HepG2 (cell line): ENCODE measurements around the gene ZNF514. TPM values are rescaled to one million over a fixed set of nuclear protein-coding genes. Genes with fewer than 3 reads are reported as not detected.

ENCODE experiments used
- CCDC6 ChIP-seq: sonication (generic); formaldehyde crosslinking; IDR thresholded peaks from 2 replicates; pipeline ENCODE4 v1.8.1; 2022; ENCODE audit warnings: mild to moderate bottlenecking, missing genetic modification reagents, moderate library complexity
- CENPT ChIP-seq: sonication (generic); formaldehyde crosslinking; IDR thresholded peaks from 2 replicates; pipeline ENCODE4 v1.8.0; 2022; ENCODE audit warnings: low read depth, mild to moderate bottlenecking, moderate library complexity, missing genetic modification reagents
- KIAA2018 ChIP-seq: sonication (generic); formaldehyde crosslinking; IDR thresholded peaks from 2 replicates; pipeline ENCODE4 v1.5.0; 2020; ENCODE audit warnings: mild to moderate bottlenecking, missing genetic modification reagents, borderline replicate concordance
- MTF1 ChIP-seq: sonication (generic); formaldehyde crosslinking; IDR thresholded peaks from 2 replicates; pipeline ENCODE4 v1.5.0; 2020; ENCODE audit warnings: missing genetic modification reagents
- MXD4 ChIP-seq: IDR thresholded peaks from 2 replicates; pipeline ENCODE4 v1.6.1; 2016; ENCODE audit warnings: mild to moderate bottlenecking, missing biosample characterization, missing genetic modification reagents
- POLR2G ChIP-seq: fragments of 200-400 bp; formaldehyde crosslinking; IDR thresholded peaks from 2 replicates; pipeline ENCODE4 v1.6.1; 2018; ENCODE audit warnings: mild to moderate bottlenecking, low read depth, low read length, moderate library complexity
- RFX3 ChIP-seq: IDR thresholded peaks from 2 replicates; pipeline ENCODE4 v1.6.1; 2016; ENCODE audit warnings: missing biosample characterization, missing genetic modification reagents
- RNF2 ChIP-seq: fragments of 450-650 bp; conservative IDR thresholded peaks from 2 replicates; pipeline ENCODE4 v1.6.1; 2016; ENCODE audit warnings: low read depth
- TBP ChIP-seq: sonication (generic); formaldehyde crosslinking; IDR thresholded peaks from 2 replicates; pipeline ENCODE4 v1.5.0; 2020; ENCODE audit warnings: missing genetic modification reagents
- ZFP36 ChIP-seq: fragments of 150-350 bp; IDR thresholded peaks from 2 replicates; pipeline ENCODE4 v1.6.1; 2018; ENCODE audit warnings: borderline replicate concordance, low read length, low read depth; ENCODE audit not compliant: partially characterized antibody
- ZNF12 ChIP-seq: sonication (generic); formaldehyde crosslinking; IDR thresholded peaks from 2 replicates; pipeline ENCODE4 v1.5.0; 2020; ENCODE audit warnings: missing genetic modification reagents
- ZNF253 ChIP-seq: sonication (generic); formaldehyde crosslinking; IDR thresholded peaks from 2 replicates; pipeline ENCODE4 v1.8.0; 2022; ENCODE audit warnings: mild to moderate bottlenecking, missing genetic modification reagents, borderline replicate concordance
- ZNF549 ChIP-seq: sonication (generic); formaldehyde crosslinking; IDR thresholded peaks from 2 replicates; pipeline ENCODE4 v1.5.0; 2020; ENCODE audit warnings: missing genetic modification reagents
- polyA plus RNA-seq, 8 experiments: library from polyadenylated mRNA; depleted of rRNA in 3 of 8; stranded (reverse) in 7 of 8; unstranded in 1 of 8; fragments of >200 nt; fragmentation: Illumina TruSeq in 4 of 8; extraction: Trizol in 4 of 8; gene quantifications; 2 replicates each; pipeline versions ENCODE4 v1.2.1 to v1.2.3, GENCODE V29; 2011 to 2016; ENCODE audit warnings: low read depth in 4 of 8, missing spikeins in 1 of 8, mixed read lengths in 1 of 8; ENCODE audit not compliant: insufficient read depth in 1 of 8
- total RNA-seq, 5 experiments: library from RNA; depleted of rRNA; stranded (reverse); fragments of >200 nt; fragmentation: Illumina TruSeq; extraction: Trizol; gene quantifications; 2 replicates each; pipeline ENCODE4 v1.2.3, GENCODE V29; 2016; ENCODE audit warnings: low read depth in 1 of 5
- TF ChIP-seq, protein P1 (sequence below): sonication (generic); formaldehyde crosslinking; conservative IDR thresholded peaks from 2 replicates; pipeline ENCODE4 v1.5.0; 2020; ENCODE audit warnings: missing genetic modification reagents
- TF ChIP-seq, protein P2 (sequence below): sonication (generic); formaldehyde crosslinking; IDR thresholded peaks from 2 replicates; pipeline ENCODE4 v1.9.0; 2022; ENCODE audit warnings: low read depth, missing genetic modification reagents
- TF ChIP-seq, protein P3 (sequence below): sonication (generic); formaldehyde crosslinking; IDR thresholded peaks from 2 replicates; pipeline ENCODE4 v1.5.0; 2020; ENCODE audit warnings: mild to moderate bottlenecking, missing genetic modification reagents, moderate library complexity

Gene ZNF514
- total and polyA plus RNA-seq, 2 of the 13 experiments (the other 11 are each of a cell fraction or from before 2014, with no cell fraction given): 15.2 to 18.7 TPM

- TF ChIP-seq MXD4 (peak; percentile 82; the same call in 1 of the 2 replicates), RNF2 (peak; percentile 97), ZFP36 (no peak), CENPT (CRISPR knock-in tag) (0 out of 2 replicates have a peak, but pooled peaks have one; percentile 40), CCDC6 (peak; percentile 77; the same call in 1 of the 2 replicates), TBP (0 out of 2 replicates have a peak, but pooled peaks have one; percentile 12), ZNF253 (CRISPR knock-in tag) (no peak), ZNF12 (CRISPR knock-in tag) (peak; percentile 13; the same call in 1 of the 2 replicates), POLR2G (peak; percentile 98), ZNF549 (no peak), RFX3 (no peak), MTF1 (CRISPR knock-in tag) (peak; percentile 99), KIAA2018 (CRISPR knock-in tag) (0 out of 2 replicates have a peak, but pooled peaks have one; percentile 27)
- TF ChIP-seq, protein P1, sequence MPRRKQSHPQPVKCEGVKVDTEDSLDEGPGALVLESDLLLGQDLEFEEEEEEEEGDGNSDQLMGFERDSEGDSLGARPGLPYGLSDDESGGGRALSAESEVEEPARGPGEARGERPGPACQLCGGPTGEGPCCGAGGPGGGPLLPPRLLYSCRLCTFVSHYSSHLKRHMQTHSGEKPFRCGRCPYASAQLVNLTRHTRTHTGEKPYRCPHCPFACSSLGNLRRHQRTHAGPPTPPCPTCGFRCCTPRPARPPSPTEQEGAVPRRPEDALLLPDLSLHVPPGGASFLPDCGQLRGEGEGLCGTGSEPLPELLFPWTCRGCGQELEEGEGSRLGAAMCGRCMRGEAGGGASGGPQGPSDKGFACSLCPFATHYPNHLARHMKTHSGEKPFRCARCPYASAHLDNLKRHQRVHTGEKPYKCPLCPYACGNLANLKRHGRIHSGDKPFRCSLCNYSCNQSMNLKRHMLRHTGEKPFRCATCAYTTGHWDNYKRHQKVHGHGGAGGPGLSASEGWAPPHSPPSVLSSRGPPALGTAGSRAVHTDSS (CRISPR knock-in tag): no peak; the same call in 1 of the 2 replicates
- TF ChIP-seq, protein P2, sequence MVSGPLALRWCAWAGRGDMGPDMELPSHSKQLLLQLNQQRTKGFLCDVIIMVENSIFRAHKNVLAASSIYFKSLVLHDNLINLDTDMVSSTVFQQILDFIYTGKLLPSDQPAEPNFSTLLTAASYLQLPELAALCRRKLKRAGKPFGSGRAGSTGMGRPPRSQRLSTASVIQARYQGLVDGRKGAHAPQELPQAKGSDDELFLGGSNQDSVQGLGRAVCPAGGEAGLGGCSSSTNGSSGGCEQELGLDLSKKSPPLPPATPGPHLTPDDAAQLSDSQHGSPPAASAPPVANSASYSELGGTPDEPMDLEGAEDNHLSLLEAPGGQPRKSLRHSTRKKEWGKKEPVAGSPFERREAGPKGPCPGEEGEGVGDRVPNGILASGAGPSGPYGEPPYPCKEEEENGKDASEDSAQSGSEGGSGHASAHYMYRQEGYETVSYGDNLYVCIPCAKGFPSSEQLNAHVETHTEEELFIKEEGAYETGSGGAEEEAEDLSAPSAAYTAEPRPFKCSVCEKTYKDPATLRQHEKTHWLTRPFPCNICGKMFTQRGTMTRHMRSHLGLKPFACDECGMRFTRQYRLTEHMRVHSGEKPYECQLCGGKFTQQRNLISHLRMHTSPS (CRISPR knock-in tag): peak; percentile 71
- TF ChIP-seq, protein P3, sequence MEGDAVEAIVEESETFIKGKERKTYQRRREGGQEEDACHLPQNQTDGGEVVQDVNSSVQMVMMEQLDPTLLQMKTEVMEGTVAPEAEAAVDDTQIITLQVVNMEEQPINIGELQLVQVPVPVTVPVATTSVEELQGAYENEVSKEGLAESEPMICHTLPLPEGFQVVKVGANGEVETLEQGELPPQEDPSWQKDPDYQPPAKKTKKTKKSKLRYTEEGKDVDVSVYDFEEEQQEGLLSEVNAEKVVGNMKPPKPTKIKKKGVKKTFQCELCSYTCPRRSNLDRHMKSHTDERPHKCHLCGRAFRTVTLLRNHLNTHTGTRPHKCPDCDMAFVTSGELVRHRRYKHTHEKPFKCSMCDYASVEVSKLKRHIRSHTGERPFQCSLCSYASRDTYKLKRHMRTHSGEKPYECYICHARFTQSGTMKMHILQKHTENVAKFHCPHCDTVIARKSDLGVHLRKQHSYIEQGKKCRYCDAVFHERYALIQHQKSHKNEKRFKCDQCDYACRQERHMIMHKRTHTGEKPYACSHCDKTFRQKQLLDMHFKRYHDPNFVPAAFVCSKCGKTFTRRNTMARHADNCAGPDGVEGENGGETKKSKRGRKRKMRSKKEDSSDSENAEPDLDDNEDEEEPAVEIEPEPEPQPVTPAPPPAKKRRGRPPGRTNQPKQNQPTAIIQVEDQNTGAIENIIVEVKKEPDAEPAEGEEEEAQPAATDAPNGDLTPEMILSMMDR (CRISPR knock-in tag): peak; percentile 29
Measured at GRCh38 chr2:95165371-95166064, 5.9 kb upstream of the ZNF514 start, which contains the start of gene ZNF2 (continued).
